HepG2 (cell line): Measurements from ENCODE around the gene CSTB.

Source experiments
- DNMT1 ChIP-seq: sonication (generic); formaldehyde crosslinking; IDR thresholded peaks from 2 replicates; pipeline ENCODE4 v1.5.1; 2020; ENCODE audit warnings: mild to moderate bottlenecking, missing genetic modification reagents
- NFIC ChIP-seq: IDR thresholded peaks from 2 replicates; pipeline ENCODE4 v1.6.1; 2012; ENCODE audit warnings: mild to moderate bottlenecking, low read length, inconsistent platforms
- YY1 ChIP-seq: IDR thresholded peaks from 2 replicates; pipeline ENCODE4 v1.6.1; 2011; ENCODE audit warnings: low read length, low read depth, moderate library complexity, mild to moderate bottlenecking; ENCODE audit not compliant: insufficient read depth, insufficient replicate concordance
- ZNF747 ChIP-seq: sonication (generic); formaldehyde crosslinking; IDR thresholded peaks from 2 replicates; pipeline ENCODE4 v1.8.1; 2023; ENCODE audit warnings: missing genetic modification reagents, mild to moderate bottlenecking, borderline replicate concordance
- TF ChIP-seq, protein P1 (sequence below): sonication (generic); formaldehyde crosslinking; IDR thresholded peaks from 2 replicates; pipeline ENCODE4 v1.8.1; 2023; ENCODE audit warnings: mild to moderate bottlenecking, missing genetic modification reagents
- TF ChIP-seq, protein P2 (sequence below): sonication (generic); formaldehyde crosslinking; IDR thresholded peaks from 2 replicates; pipeline ENCODE4 v1.5.1; 2020; ENCODE audit warnings: missing genetic modification reagents, mild to moderate bottlenecking, borderline replicate concordance

DNA sequence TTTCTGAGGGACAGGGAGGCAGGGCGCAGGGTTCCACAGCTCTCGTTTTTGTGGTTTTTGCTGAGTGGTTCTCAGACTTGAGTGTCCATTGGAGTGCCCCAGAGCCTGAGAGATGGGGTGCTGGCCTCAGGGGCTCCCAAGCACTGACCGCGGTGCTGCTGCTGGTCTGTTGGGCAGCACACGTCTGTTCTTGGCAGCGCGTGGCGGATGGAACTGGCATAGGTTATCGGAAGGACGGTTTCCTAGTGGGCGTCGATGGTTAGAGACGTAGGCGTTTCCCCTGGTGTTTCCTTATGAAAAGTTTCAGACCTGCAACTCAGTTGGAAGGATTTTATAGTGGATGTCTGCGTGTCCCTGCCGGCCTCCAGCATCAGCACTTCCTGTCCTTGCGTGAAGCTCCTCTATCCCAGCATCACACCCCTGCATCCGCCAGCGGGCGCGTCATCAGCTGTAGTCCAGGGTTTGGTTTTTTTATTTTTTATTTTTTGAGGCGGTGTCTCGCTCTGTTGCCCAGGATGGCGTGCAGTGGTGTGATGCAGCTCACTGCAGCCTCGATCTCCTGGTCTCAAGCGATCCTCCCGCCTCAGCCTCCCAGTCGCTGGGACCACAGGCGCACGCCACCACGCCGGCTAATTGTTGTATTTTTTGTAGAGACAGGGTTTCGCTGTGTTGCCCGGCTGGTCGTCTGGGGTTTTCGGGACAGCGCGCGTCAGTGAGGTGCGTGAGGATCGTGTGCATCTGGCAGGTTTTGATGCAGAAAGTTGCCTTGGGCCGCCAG, 25.1 kb upstream of the CSTB start:
- TF ChIP-seq DNMT1 (CRISPR knock-in tag) = no peak
- TF ChIP-seq, protein P1, sequence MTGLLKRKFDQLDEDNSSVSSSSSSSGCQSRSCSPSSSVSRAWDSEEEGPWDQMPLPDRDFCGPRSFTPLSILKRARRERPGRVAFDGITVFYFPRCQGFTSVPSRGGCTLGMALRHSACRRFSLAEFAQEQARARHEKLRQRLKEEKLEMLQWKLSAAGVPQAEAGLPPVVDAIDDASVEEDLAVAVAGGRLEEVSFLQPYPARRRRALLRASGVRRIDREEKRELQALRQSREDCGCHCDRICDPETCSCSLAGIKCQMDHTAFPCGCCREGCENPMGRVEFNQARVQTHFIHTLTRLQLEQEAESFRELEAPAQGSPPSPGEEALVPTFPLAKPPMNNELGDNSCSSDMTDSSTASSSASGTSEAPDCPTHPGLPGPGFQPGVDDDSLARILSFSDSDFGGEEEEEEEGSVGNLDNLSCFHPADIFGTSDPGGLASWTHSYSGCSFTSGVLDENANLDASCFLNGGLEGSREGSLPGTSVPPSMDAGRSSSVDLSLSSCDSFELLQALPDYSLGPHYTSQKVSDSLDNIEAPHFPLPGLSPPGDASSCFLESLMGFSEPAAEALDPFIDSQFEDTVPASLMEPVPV = no peak
- no peak for TF ChIP-seq NFIC
- no peak for TF ChIP-seq ZNF747 (CRISPR knock-in tag)
- no peak for TF ChIP-seq YY1
- TF ChIP-seq, protein P2, sequence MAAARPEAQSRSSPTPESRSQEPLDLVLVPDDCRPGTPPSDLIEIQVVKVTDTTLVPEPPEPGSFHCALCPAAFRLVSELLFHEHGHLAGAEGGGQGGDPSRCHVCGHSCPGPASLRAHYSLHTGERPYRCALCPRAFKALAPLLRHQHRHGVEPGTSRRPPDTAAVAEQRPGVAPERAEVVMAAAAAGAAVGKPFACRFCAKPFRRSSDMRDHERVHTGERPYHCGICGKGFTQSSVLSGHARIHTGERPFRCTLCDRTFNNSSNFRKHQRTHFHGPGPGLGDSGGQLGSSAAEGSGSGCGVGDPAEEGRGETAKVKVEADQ (CRISPR knock-in tag) = no peak
